HG02870 (cell line): ENCODE data around the gene ATP2A2.
"Not testable (repeated sequence)": the region's sequence is repeated elsewhere in the genome, so short reads cannot be mapped to it uniquely, and the experiment has no call there.

Experiments
- ATAC-seq: cut with Tn5 transposase; IDR thresholded peaks from one replicate; pipeline ENCODE4 v1.9.1; 2021; ENCODE audit warnings: mild to moderate bottlenecking, moderate library complexity; ENCODE audit not compliant: unreplicated experiment

Gene ATP2A2

GRCh38 chr12:110340261-110340660, 59.2 kb downstream of the ATP2A2 start:
- ATAC-seq: not testable (repeated sequence)

DNA sequence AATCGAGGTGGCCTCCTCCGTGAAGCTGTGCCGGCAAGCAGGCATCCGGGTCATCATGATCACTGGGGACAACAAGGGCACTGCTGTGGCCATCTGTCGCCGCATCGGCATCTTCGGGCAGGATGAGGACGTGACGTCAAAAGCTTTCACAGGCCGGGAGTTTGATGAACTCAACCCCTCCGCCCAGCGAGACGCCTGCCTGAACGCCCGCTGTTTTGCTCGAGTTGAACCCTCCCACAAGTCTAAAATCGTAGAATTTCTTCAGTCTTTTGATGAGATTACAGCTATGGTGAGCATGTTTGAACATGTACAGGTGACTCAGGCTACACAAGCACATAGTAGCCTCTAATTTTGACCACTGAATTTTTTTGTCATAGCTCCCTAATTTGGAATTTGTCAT, 59.7 kb downstream of the ATP2A2 start:
- no peak for ATAC-seq

DNA sequence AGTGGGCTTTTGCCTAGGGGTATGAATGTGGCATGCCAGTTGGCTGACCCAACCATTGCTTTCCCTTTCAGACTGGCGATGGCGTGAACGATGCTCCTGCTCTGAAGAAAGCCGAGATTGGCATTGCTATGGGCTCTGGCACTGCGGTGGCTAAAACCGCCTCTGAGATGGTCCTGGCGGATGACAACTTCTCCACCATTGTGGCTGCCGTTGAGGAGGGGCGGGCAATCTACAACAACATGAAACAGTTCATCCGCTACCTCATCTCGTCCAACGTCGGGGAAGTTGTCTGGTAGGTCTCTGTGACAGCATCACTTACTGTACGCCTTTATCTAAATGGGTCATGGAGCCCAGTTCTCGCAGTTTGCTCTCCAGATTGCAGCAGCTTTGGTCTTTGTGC, 61.1 kb downstream of the ATP2A2 start:
- ATAC-seq: no peak

DNA sequence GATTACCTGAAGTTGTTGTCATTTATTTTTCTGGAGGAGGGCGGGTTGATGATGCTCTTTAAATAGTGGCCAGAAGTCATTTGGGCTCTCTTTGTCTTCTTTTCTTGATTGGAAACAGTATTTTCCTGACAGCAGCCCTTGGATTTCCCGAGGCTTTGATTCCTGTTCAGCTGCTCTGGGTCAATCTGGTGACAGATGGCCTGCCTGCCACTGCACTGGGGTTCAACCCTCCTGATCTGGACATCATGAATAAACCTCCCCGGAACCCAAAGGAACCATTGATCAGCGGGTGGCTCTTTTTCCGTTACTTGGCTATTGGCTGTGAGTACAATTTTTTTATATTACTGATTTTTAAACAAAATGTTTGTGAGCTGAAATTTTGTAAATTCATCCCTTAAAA, 62.1 kb downstream of the ATP2A2 start:
- no peak for ATAC-seq

DNA sequence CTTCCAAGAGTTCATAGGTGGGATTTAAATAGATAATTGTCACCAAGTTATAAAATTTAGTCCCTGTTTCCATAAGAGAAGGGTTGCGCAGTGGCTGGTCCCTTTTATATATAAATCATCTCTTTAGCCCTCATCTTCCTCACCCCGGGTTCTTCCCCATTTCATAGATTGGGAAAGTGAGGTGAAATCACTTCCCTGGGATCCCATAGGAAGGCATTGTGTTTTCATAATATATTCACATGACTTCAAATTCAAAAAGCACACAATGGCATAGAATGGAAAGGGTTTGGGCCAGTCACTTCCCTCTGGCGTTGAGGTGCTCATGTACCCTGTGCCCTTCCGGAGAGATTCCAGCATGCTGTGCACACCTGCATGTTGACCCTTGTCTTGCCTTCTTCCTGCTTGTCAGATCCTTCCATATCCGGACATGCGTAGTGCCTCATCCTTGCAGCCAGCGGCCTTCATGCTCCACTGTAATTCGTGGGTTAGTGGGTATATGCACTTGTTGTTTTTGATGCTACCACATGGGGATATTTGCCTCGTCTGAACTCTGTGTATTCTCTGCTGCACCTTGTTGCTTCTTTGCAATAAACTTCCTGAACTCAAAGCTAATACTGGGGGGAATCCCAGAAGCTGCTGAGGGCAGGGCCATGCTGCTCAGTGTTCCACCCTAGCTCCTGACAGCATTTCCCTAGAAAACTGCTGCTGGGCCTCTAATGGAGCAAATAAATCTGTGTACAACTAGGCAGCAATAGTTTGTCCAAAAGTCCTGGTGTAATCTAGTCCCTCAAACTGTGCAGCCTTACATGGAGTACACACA, 62.9 kb downstream of the ATP2A2 start:
- ATAC-seq: no peak

- ATAC-seq: no peak
Observed at GRCh38 chr12:110344657-110345056, 63.6 kb downstream of the ATP2A2 start.

GRCh38 chr12:110345176-110345661, 64.2 kb downstream of the ATP2A2 start:
- no peak for ATAC-seq

- ATAC-seq: no peak
Observed at GRCh38 chr12:110345963-110346362, 64.9 kb downstream of the ATP2A2 start.

DNA sequence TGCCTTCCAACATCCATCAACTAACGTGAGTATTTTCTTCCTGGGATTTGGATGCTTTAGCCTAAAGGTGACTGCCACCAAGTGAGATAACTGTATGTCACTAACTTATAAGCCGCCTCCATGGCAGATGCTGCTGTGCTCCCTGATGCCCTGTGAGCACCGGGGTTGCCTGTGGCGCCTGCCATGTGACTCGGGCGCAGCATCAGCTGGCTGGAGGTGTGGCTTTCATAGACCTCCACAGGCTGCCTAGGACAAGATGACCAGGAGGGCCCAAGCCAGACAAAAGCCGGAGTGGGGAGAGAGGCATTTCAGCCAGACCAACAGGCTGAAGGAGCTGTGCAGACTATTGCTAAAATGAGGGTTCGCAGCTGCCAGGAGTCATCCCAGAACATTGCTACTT, 66.7 kb downstream of the ATP2A2 start:
- ATAC-seq: no peak

GRCh38 chr12:110348431-110349059, 67.5 kb downstream of the ATP2A2 start:
- no peak for ATAC-seq

DNA sequence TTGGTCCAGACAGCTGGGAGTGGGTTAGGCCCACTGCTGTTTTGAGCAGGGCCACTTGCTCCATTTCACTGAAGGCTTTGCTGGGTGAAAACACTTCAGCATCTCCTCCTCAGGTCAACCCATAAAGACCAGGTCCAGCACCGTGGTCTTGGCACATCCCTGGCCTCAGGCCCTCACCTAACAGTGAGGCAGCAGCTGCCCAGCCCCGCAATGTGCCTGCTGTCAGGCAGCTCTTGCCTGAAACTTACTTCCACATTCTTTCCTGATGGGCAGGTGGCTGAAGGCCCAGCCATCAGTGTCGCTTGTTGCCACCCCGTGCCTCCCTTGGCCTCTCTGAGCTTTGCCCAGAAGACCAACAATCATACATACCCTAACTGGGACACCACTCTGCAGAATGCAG, 68.0 kb downstream of the ATP2A2 start:
- ATAC-seq: no peak

- ATAC-seq: no peak
Observed at GRCh38 chr12:110349514-110350151, 68.6 kb downstream of the ATP2A2 start.

GRCh38 chr12:110351119-110351518, 70.1 kb downstream of the ATP2A2 start:
- no peak for ATAC-seq

DNA sequence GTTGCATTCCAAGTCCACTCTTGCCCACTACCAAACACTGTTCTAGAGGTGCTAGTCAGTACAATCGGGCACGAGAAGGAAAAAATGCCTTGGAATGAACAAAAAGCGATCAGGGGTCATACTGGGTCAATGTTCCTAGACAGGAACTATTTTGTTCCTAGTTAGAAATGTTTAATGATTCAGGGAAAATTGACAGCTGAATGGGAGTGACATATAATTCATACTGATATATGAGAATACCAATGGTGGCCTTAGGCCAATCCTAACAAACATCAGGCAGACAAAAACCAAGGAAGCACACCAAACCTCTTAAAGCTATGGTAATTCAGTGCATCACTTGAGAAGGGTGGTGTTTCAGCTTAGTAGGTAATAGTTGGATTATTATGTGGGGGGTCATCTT, 71.4 kb downstream of the ATP2A2 start:
- ATAC-seq: no peak

DNA sequence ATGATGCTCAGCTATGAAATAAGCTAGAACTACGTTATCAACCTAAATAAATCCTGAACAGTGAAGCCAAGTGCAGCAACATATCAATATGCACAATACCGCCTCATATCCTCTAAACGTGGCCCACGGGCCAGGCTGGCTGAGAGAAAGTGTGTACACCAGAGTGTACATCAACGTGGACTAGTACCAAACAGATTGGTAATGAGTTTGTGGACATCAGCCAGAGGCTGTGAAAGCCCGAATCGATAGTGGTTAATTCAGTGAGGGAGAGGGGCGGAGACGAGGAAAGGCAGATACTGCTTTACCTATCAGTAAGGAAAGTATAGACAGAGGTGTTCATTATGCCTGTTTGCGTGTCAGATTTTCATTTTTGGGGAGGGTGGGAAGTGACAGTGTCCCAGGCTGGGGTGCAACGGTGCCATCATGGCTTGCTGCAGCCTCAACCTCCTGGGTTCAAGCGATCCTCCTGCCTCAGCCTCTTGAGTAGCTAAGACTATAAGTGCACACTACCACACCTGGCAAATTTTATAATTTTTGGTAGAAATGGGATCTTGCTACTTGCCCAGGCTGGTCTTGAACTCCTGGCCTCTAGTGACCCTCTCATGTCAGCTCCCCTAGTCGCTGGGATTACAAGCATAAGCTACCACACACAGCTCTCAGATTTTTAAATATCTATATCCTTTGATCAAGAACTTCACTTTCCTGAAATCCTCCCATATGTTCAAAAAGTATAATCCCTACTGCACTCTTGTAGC, 72.3 kb downstream of the ATP2A2 start:
- ATAC-seq: no peak

- ATAC-seq: no peak
Observed at GRCh38 chr12:110354172-110354780, 73.2 kb downstream of the ATP2A2 start.

- no peak for ATAC-seq
Observed at GRCh38 chr12:110355073-110355472, 74.0 kb downstream of the ATP2A2 start.

- ATAC-seq: not testable (repeated sequence)
Observed at GRCh38 chr12:110358384-110359097, 77.5 kb downstream of the ATP2A2 start.

DNA sequence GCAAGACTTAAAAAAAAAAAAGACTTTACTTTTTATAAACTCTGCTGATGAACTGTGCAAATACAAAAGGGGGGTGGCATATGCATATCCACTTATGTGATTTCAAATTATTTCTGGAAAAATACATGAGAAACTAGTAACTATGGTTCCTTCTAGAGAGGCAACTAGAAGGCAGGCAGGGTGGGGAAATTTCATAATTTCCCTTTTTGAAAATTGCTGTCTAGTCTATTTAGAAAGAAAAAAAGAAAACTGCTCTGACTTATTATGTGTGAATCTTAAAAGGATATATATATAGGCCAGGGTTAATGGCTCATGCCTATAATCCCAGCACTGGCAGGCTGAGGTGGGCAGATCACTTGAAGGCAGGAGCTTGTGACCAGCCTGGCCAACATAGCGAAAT, 80.2 kb downstream of the ATP2A2 start:
- no peak for ATAC-seq
